ENCODE measurements around the gene RAMP1.
"Not testable (repeated sequence)": the region's sequence is repeated elsewhere in the genome, so short reads cannot be mapped to it uniquely, and the experiment has no call there.

RAMP1 gene

DNA sequence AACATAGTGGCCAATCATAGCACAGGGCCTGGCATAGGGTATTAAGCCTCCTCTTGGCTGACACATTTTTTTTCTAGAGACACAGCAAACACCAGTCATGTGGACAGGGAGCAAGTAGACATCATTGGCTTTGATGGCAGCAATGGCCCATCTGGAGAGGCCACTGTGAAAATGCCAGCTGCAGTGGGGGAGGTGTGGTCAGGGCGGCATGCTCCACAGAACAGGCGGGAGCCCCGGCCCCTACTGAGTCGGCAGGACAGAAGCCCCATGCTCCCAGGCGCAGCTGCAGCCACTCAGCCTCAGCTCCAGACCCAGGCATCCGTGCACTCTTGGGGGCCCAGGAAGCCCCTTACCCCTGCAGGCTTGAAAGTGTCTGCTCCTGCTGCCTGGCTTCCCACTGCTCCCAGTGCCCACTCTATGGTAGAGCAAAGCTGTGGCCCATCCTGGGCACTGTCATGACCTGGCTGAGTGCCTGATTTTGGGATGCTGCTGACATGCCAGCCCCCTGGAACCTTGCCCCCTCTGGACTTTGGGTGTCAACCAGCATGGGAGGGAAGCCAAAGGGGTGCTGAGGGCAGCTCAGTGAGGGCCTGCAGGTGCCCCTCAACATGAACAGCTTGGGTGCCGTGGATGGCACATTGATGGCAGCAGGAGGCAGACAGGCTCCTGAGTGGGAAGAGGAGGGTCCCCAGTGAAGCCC is 84.1 kb downstream of the RAMP1 start:
- DNase-seq (ENCODE audit: extremely low read depth, low read depth): no peak
- no peak overlapping the region for H3K4me3 ChIP-seq (replicated peaks; ENCODE audit: low read depth, low read length)
- no peak for TF ChIP-seq CTCF (IDR thresholded peaks at IDR 0.05; ENCODE audit: low read depth, low read length, missing control alignments)

GRCh38 chr2:237944302-237944701 is 84.9 kb downstream of the RAMP1 start:
- no peak for DNase-seq (ENCODE audit: extremely low read depth, low read depth)
- TF ChIP-seq CTCF (IDR thresholded peaks at IDR 0.05; ENCODE audit: low read depth, low read length, missing control alignments): no peak
- H3K4me3 ChIP-seq (replicated peaks; ENCODE audit: low read depth, low read length): no peak overlapping the region

GRCh38 chr2:237946423-237946822 is 87.0 kb downstream of the RAMP1 start:
- H3K4me3 ChIP-seq (replicated peaks; ENCODE audit: low read depth, low read length): no peak overlapping the region
- TF ChIP-seq CTCF (IDR thresholded peaks at IDR 0.05; ENCODE audit: low read depth, low read length, missing control alignments): no peak
- no peak for DNase-seq (ENCODE audit: extremely low read depth, low read depth)

DNA sequence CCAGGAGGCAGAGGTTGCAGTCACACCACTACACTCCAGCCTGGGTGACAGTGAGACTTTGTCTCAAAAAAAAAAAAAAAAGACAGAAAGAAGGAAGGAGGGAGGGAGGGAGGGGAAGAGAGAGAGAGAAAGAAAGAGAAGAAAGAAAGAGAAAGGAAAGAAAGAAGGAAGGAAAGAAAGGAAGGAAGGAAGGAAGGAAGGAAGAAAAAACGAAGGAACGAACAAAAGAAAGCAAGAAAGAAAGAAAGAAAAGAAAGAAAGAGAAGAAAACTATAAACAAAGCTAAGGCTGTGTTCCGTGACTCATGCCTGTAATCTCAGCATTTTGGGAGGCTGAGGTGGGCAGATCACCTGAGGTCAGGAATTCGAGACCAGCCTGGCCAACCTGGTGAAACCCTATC is 91.9 kb downstream of the RAMP1 start:
- DNase-seq (ENCODE audit: extremely low read depth, low read depth); H3K4me3 ChIP-seq (replicated peaks; ENCODE audit: low read depth, low read length): not testable (repeated sequence)

GRCh38 chr2:237951878-237952277 is 92.5 kb downstream of the RAMP1 start:
- no peak overlapping the region for H3K4me3 ChIP-seq (replicated peaks; ENCODE audit: low read depth, low read length)
- TF ChIP-seq CTCF (IDR thresholded peaks at IDR 0.05; ENCODE audit: low read depth, low read length, missing control alignments): no peak
- no peak for DNase-seq (ENCODE audit: extremely low read depth, low read depth)

GRCh38 chr2:237952851-237953250 is 93.4 kb downstream of the RAMP1 start:
- no peak for DNase-seq (ENCODE audit: extremely low read depth, low read depth)
- TF ChIP-seq CTCF (IDR thresholded peaks at IDR 0.05; ENCODE audit: low read depth, low read length, missing control alignments): no peak
- no peak overlapping the region for H3K4me3 ChIP-seq (replicated peaks; ENCODE audit: low read depth, low read length)

GRCh38 chr2:237955640-237956401 is 96.4 kb downstream of the RAMP1 start:
- DNase-seq (ENCODE audit: extremely low read depth, low read depth): no peak
- peak overlapping the region; percentile 30 for H3K4me3 ChIP-seq (replicated peaks; ENCODE audit: low read depth, low read length)
- no peak for TF ChIP-seq CTCF (IDR thresholded peaks at IDR 0.05; ENCODE audit: low read depth, low read length, missing control alignments)
